Left forelimb (tissue), 1 donor: ENCODE data around the gene SMAP1.

Source experiments
- DNase-seq: peaks from one replicate; pipeline ENCODE4 v3.0.0-alpha.2; 2018; ENCODE audit warnings: low spot score

The SMAP1 gene

DNA sequence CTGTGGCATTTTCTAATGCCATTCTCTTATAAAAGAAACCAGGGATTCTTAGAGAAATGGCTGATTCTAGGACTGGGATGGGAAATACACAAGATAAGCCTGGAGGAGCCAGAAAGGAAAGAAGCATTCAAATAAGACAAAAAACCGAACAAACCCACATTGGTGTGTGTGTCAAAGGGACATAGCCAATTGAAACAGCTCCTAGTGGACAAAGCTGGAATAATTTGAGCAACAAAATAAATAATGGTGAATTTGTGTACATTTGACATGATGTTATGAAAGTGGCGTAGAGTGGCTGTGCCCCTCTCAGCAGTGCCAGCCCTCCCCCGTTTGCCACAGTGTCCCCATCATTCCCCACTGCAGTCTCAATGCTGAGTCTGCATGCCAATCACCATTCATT, 233.6 kb downstream of the SMAP1 start:
- no peak for DNase-seq

DNA sequence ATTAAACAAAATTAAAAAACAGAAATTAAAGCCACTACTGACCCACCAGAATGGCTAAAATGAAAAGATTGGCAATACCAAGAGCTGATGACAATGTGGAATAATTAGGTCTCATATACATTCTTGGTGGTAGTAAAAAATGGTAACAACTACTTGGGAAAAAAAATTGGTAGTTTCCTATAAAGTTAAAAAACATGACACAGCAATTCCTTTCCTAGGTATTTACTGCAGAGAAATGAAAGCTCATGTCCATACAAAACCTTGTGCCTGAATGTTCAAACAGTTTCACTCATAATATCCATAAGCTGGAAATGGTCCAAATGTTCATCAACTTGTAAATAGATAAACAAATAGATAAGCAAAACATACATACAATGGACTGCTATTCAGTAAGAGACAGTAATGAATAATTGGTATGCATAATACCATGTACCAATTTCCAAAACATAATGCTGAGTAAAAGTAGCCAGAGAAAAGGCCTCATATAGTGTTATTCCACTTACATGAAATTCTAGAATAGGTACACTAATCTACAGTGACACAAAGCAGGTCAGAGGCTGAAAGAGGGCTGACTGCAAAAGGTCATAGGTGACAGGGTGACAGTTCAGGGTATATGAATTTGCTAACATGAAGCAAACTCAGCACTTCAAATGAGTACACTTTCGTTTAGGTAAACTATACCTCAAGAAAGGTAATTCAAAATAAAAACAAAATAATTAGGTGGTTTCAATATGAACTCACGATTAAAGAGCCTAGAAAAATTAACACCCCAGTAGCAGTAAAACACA, 236.2 kb downstream of the SMAP1 start:
- no peak for DNase-seq

DNA sequence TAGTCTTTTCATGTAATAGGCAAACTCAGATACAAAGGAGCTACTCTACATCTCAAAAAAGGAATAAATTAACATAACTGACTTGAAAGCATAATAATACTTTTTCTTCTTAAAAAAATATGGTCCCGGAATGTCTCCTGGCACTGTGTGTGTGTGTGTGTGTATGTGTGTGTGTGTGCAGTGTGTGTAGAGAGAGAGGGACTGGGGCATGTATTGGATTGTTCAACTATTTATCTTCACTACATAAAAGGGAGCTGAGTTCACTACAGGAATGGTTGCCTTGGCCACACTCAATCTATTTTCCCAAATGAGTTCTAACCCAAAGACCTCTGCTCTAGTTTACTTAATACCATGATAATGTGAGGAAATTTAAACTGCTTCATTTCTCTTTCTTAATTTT, 238.1 kb downstream of the SMAP1 start:
- DNase-seq: no peak
